AML-193 (cell line): ENCODE results near the gene ATRNL1.
"Not testable (repeated sequence)": the region's sequence is repeated elsewhere in the genome, so short reads cannot be mapped to it uniquely, and the experiment has no call there.

Experiments
- DNase-seq, 2 experiments: peaks; one replicate each; lab custom pipeline; 2025; lab: John Stamatoyannopoulos, UW

Gene ATRNL1

DNA sequence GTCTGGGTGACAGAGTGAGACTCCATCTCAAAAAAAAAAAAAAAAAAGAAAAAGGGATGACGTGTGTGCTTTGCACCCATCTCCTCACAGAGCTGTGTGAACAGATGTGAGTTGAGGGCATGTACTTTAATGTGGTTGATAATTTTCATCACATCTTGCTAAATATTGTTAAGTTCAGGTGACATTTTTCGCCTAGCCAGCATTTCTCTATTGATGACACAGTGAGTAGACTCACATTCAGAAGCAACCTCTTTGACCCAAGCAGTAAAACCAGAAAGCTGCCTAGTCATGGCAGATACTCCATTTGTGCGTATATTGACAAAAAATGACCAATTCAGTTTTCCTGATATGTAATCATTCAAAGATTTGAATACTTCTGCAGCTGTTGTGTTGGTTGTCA, 126.0 kb downstream of the ATRNL1 start:
- no peak for DNase-seq

DNA sequence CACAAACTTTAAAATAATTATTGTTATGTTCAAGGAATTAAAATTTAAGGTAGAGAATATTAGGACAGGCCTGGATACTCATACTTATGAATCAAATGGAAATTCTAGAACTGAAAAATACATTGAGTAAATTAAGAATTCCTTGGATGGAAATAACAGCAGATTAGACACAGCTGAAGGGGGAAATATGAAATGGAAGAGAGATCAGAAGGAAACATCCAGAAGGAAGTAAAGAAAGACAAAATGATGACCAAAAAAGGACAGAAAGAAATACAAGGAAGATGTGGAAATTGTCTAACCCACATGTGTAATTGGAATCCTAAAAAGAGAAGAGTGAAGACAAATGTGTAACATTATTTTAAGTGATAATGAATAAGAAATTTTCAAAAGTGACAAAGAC, 128.9 kb downstream of the ATRNL1 start:
- DNase-seq, result no peak

- DNase-seq, result no peak
Measured at GRCh38 chr10:115239761-115240160, 146.6 kb downstream of the ATRNL1 start.

- DNase-seq, result no peak
Measured at GRCh38 chr10:115250784-115251183, 157.6 kb downstream of the ATRNL1 start.

DNA sequence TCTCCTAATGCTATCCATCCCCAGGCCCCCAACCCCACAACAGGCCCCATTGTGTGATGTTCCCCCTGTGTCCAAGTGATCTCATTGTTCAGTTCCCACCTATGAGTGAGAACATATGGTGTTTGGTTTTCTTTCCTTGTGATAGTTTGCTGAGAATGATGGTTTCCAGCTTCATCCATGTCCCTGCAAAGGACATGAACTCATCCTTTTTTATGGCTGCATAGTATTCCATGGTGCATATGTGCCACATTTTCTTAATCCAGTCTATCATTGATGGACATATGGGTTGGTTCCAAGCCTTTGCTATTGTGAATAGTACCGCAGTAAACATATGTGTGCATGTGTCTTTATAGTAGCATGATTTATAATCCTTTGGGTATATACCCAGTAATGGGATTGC, 160.6 kb downstream of the ATRNL1 start:
- DNase-seq, result not testable (repeated sequence)

DNA sequence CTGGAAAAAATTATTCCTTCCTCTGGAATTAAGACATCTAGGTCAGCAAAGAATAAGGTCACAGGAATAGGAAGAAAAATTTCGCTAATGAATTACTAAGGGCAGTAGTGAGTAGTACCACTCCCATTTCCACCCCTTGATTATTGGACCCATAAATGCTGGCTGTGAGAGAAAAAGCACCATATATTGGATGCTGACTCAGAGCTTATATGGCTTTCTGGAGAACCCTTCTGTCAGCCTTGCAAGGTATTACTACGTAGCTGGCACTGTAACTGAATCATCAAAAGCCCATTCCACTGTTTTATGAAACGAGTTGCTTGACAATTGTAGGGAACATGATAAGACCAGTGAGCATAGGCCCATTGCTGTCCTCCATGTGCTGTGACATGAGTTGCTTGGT, 179.3 kb downstream of the ATRNL1 start:
- DNase-seq, result no peak

DNA sequence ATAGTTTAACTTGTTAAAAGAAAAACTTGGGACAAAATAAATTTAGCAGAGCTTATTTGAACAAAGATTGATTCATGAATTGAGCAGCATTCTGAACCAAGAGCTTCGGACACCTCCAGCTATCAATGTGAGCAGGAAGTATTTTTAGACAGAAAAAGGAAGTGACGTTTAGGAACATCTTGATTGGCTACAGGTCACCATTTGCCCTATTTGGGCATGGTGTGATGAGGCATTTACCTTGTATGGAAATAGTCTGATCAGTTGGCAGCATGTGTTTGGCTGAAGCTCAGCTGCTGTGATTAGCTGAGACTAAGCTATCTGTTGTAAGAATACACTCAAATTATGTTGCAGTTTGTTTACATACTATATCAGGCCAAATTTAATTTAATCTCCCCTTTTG, 185.1 kb downstream of the ATRNL1 start:
- DNase-seq, result no peak

- no peak for DNase-seq
Measured at GRCh38 chr10:115295213-115295805, 202.1 kb downstream of the ATRNL1 start.

DNA sequence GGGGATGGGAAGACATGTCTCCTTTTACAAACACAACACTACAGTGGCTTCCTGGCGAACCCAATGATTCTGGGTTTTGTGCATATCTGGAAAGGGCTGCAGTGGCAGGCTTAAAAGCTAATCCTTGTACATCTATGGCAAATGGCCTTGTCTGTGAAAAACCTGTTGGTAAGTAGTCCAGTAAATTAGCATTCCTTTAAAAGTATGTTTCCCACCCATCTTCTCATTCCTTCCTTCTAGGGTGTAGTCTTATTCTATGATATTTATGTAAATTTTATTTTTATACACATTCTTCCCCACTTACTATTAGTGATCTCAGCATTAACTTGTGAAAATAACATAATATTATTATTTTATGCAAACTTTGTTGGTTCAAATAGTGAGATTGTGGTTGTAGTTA, 206.9 kb downstream of the ATRNL1 start:
- no peak for DNase-seq

DNA sequence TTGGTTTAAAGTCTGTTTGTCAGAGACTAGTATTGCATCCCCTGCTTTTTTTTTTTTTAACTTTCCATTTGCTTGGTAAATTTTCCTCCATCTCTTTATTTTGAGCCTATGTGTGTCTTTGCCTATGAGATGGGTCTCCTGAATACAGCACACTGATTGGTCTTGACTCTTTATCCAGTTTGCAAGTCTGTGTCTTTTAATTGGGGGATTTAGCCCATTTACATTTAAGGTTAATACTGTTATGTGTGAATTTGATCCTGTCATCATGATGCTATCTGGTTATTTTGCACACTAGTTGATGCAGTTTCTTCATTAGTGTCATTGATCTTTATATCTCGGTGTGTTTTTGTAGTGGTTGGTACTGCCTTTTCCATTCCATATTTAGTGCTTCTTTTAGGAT, 226.5 kb downstream of the ATRNL1 start:
- DNase-seq, result not testable (repeated sequence)

GRCh38 chr10:115321360-115321759, 228.2 kb downstream of the ATRNL1 start:
- DNase-seq, result no peak

- no peak for DNase-seq
Measured at GRCh38 chr10:115328331-115328730, 235.2 kb downstream of the ATRNL1 start.

DNA sequence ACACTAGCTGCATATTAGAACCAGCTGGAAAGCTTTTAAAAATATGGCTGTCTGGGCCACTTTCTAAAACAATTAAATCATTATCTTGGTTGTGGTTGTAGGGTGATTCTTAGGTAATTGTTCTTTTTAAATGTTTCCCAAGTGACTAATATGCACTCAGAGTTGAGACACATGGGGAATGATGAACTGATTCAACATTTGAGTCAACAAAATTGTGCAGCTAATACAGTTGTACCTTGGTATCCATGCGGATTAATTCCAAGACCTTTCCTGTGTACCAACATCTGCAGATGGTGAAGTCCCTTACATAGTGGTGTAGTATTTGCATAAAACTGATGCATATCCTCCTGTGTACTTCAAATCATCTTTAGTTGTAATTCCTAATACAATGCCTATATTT, 242.2 kb downstream of the ATRNL1 start:
- no peak for DNase-seq

GRCh38 chr10:115355162-115355760, 262.1 kb downstream of the ATRNL1 start:
- DNase-seq, result peak; percentile 48 to 53

- not testable (repeated sequence) for DNase-seq
Measured at GRCh38 chr10:115367920-115368319, 274.8 kb downstream of the ATRNL1 start.

- DNase-seq, result no peak
Measured at GRCh38 chr10:115379064-115379463, 285.9 kb downstream of the ATRNL1 start.

GRCh38 chr10:115384665-115385064, 291.5 kb downstream of the ATRNL1 start:
- no peak for DNase-seq

- no peak for DNase-seq
Measured at GRCh38 chr10:115390607-115391006, 297.4 kb downstream of the ATRNL1 start.

- DNase-seq, result no peak
Measured at GRCh38 chr10:115398026-115398425, 304.9 kb downstream of the ATRNL1 start.

DNA sequence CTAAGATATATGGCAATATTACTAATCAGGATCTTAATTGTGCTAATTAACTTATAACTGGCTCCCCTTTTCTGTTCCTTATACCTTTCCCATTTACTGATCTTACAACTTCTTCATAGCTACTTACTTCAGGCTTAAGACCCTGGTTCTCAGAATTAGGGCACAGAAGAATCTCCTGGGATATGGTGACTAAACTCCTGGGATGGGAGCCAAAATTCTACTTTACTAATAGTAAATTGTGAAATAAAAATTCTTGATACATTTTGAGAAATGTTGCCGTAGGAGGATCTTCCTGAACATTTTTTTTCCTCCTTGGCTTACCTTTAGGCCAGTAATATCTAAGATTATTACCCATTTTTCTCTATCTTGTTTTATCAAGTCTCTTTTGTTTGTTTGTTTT, 309.5 kb downstream of the ATRNL1 start:
- no peak for DNase-seq

DNA sequence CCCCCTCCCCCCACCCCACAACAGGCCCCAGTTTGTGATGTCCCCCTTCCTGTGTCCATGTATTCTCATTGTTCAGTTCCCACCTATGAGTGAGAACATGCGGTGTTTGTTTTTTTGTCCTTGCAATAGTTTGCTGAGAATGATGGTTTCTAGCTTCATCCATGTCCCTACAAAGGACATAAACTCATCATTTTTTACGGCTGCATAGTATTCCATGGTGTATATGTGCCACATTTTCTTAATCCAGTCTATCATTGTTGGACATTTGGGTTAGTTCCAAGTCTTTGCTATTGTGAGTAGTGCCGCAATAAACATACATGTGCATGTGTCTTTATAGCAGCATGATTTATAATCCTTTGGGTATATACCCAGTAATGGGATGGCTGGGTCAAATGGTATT, 312.7 kb downstream of the ATRNL1 start:
- DNase-seq, result not testable (repeated sequence)

DNA sequence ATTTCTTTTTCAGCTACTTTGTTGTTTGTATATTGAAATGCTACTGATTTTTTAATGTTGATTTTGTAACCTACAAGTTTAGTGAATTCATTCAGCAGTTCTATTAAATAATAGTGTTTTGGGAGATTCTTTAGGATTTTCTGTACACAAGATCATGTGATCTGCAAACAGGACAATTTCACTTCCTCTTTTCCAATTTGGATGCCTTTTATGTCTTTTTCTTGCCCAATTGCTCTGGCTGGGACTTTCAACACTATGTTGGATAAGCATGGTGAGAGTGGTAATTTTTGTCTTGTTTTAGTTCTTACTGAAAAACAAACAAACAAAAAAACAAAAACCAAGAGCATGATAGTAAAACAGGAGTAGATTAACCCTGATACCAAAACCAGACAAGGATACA, 316.2 kb downstream of the ATRNL1 start:
- DNase-seq, result no peak

- peak; percentile 59 to 63 for DNase-seq
Measured at GRCh38 chr10:115417585-115418265, 324.6 kb downstream of the ATRNL1 start.

DNA sequence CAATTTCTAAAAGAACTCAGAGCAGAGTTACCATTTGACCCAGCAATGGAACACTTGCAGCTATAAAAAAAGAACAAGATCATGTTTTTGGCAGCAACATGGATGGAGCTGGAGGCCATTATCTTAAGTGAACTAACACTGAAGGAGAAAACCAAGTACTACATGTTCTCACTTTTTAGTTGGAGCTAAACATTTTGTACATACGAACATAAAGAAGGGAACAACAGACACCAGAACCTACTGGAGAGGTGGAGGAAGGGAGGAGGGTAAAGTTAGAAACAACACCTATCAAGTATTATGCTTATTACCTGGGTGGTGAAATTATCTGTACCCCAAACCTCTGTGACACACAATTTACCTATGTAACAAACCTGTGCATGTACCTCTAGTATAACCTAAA, 329.5 kb downstream of the ATRNL1 start:
- no peak for DNase-seq
